ENCODE results near the gene GFOD1. TPM values are rescaled to one million over a fixed set of nuclear protein-coding genes. Genes with fewer than 3 reads are reported as not detected.
A peak's percentile ranks its signal among the peaks of the same experiment; 100 is the strongest.

GFOD1 gene
- total RNA-seq, 1 donor from 2014 or later = 51.6 TPM

DNA sequence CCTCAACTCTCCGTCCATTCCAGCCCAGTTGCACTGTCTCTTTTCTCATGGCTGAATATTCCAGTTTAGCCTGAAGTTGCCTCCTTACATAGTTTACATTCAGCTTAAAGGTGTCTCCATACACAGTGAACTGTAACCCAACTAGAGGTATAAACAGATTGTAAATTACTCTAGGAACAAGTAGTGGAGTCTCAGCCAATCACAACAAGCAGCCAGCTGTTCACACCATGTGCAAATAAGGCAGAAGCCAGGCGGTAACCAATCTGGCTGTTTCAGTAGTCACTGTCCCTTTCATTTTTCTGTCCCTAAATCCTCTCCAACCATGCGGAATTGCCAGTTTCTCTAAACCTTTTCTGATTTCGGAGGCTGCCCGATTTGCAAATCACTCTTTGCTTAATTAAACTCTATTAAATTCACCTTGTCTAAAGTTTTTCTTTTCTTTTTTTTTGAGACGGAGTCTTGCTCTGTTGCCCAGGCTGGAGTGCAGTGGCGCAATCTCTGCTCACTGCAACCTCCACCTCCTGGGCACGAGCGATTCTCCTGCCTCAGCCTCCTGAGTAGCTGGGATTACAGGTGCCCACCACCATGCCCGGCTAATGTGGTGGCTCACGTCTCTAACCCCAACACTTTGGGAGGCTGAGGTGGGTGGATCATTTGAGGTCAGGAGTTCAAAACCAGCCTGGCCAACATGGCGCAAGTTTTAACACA is 37.6 kb upstream of the GFOD1 start:
- no peaks in the 10 kb centered on the region for H3K27me3 ChIP-seq (ENCODE audit: low read depth)
- H3K4me3 ChIP-seq = no peak overlapping the region
- H3K36me3 ChIP-seq = no peaks in the 10 kb centered on the region
- DNase-seq = no peak
- no peak overlapping the region for H3K27ac ChIP-seq (replicated peaks)
- TF ChIP-seq CTCF (IDR thresholded peaks at IDR 0.05; ENCODE audit: borderline replicate concordance) = no peak
- peaks cover 56% of the 10 kb centered on the region for H3K4me1 ChIP-seq
- no peaks in the 10 kb centered on the region for H3K9me3 ChIP-seq (replicated peaks)
- intact Hi-C loops (cut with micrococcal nuclease) = no loop called here

DNA sequence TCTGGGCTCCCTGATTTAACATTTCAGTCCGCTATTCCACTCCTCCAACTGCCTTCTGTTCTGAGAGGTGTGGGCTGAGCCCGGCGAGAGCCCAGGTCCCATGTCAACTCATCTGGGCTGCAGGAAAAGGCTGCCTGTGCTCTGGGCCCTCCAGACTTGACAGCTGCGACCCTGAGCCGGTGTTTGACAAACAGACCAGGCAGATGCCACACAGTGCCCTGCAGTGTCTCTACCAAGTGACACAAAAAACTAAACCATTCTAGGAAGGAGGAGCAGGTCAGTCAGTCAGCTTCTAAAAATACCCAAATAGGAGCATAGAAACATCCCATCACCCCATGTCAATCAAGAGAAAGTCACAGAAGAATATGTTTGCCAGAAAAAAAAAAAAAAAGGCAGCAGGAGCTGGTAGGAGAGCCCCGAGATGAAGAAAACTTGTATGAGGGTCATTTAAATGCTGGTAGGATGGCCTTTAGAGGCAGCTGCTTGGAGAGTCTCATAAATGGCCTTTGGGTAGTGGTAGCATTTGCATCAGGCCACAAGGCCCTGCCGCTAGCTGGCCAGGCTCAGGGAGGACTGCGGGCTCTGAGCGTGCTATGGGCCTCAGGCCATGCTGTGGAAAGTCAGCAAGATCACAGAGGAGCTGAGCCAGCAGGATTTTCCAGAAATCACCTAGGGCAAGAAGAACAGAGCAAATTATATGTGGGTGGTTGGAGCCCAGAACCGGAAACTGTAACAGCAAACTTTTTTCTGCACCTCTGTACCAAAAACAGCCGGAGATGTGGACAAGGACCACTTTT is 36.6 kb upstream of the GFOD1 start:
- H3K36me3 ChIP-seq = no peaks in the 10 kb centered on the region
- no peaks in the 10 kb centered on the region for H3K27me3 ChIP-seq (ENCODE audit: low read depth)
- peaks cover 51% of the 10 kb centered on the region for H3K4me1 ChIP-seq
- H3K9me3 ChIP-seq (replicated peaks) = no peaks in the 10 kb centered on the region
- H3K27ac ChIP-seq (replicated peaks) = peak overlapping the region; percentile 63
- intact Hi-C loops (cut with micrococcal nuclease) = no loop called here
- TF ChIP-seq CTCF (IDR thresholded peaks at IDR 0.05; ENCODE audit: borderline replicate concordance) = no peak
- no peak for DNase-seq
- no peak overlapping the region for H3K4me3 ChIP-seq

DNA sequence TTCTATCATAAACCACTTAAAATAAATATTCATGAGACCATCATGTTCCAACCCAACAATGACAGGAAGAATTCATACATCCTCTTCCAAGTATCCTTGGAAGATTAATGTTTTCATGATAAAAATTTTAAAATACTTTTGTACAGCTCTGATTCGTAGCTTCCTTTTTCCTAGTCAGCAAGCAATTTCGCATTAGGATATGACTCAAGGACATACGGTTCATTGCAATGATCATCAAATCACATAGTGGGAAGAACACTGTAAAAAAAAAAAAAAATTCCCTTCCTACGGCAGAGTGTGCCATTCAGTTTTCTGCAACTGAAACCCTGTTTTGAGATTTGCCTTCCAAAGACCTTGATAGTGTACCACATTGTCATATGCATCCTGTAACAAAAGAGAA is 35.3 kb upstream of the GFOD1 start:
- H3K27ac ChIP-seq (replicated peaks) = peak overlapping the region; percentile 61
- H3K4me3 ChIP-seq = no peak overlapping the region
- intact Hi-C loops (cut with micrococcal nuclease) = no loop called here
- no peaks in the 10 kb centered on the region for H3K27me3 ChIP-seq (ENCODE audit: low read depth)
- H3K9me3 ChIP-seq (replicated peaks) = no peaks in the 10 kb centered on the region
- H3K4me1 ChIP-seq = peaks cover 37% of the 10 kb centered on the region
- no peak for DNase-seq
- H3K36me3 ChIP-seq = no peaks in the 10 kb centered on the region
- TF ChIP-seq CTCF (IDR thresholded peaks at IDR 0.05; ENCODE audit: borderline replicate concordance) = no peak

- DNase-seq = no peak
- intact Hi-C loops (cut with micrococcal nuclease) = no loop called here
- no peak for TF ChIP-seq CTCF (IDR thresholded peaks at IDR 0.05; ENCODE audit: borderline replicate concordance)
- no peak overlapping the region for H3K4me3 ChIP-seq
- H3K4me1 ChIP-seq = peaks cover 18% of the 10 kb centered on the region
- H3K9me3 ChIP-seq (replicated peaks) = no peaks in the 10 kb centered on the region
- no peaks in the 10 kb centered on the region for H3K27me3 ChIP-seq (ENCODE audit: low read depth)
- H3K36me3 ChIP-seq = no peaks in the 10 kb centered on the region
- no peak overlapping the region for H3K27ac ChIP-seq (replicated peaks)
Measured at GRCh38 chr6:13519839-13520238, 32.4 kb upstream of the GFOD1 start.

DNA sequence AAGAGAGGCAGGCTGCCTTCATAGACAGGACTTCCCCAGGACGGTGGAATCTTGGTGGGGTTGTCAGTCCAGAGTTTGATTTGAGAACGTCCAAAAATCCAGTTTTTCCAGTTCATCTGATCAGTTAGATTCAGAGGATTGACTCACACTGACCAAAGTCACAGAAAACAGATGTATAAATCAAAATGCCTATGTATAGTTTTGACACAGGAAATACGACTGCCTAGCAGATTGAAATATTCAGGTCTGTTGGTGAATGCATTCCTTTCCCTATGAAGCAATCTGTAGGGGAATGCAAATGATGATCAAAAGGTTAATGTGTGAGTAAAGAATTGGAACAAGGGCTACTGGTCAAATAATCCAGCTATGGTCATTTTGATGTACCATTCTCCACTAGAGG is 29.7 kb upstream of the GFOD1 start:
- intact Hi-C loops (cut with micrococcal nuclease) = no loop called here
- no peak for DNase-seq
- no peaks in the 10 kb centered on the region for H3K9me3 ChIP-seq (replicated peaks)

More for the DNA sequence above, 29.7 kb upstream of the GFOD1 start:
- no peaks in the 10 kb centered on the region for H3K36me3 ChIP-seq
- TF ChIP-seq CTCF (IDR thresholded peaks at IDR 0.05; ENCODE audit: borderline replicate concordance) = no peak
- H3K27me3 ChIP-seq (ENCODE audit: low read depth) = no peaks in the 10 kb centered on the region
- H3K4me3 ChIP-seq = no peak overlapping the region
- no peak overlapping the region for H3K27ac ChIP-seq (replicated peaks)
- H3K4me1 ChIP-seq = peaks cover 3% of the 10 kb centered on the region
